SH-SY5Y (cell line): ENCODE data around the gene TAAR8.

Experiments
- GATA2 ChIP-seq: IDR thresholded peaks from 2 replicates; pipeline ENCODE4 v1.6.1; 2011; ENCODE audit warnings: mild to moderate bottlenecking, low read depth, low read length
- GATA3 ChIP-seq: IDR thresholded peaks from 2 replicates; pipeline ENCODE4 v1.6.1; 2011; ENCODE audit warnings: low read depth, mild to moderate bottlenecking, low read length, moderate library complexity

TAAR8 gene

GRCh38 chr6:132587424-132587823 lies 35.0 kb downstream of the TAAR8 start:
- TF ChIP-seq GATA3 (no peak), GATA2 (no peak)

GRCh38 chr6:132589454-132589853 lies 37.0 kb downstream of the TAAR8 start, which contains the start of gene TAAR5:
Gene TAAR5 (minus strand): TSS chr6:132589741. CDS start chr6:132589686, 55 bp downstream.
- no peak for TF ChIP-seq GATA2
- no peak for TF ChIP-seq GATA3

GRCh38 chr6:132590362-132590761 lies 37.9 kb downstream of the TAAR8 start:
- TF ChIP-seq GATA2 (no peak), GATA3 (no peak)

GRCh38 chr6:132592855-132593254 lies 40.4 kb downstream of the TAAR8 start:
- no peak for TF ChIP-seq GATA3
- TF ChIP-seq GATA2, result no peak

- no peak for TF ChIP-seq GATA3
- TF ChIP-seq GATA2, result no peak
These were observed 43.7 kb downstream of the TAAR8 start for GRCh38 chr6:132596201-132596600.

GRCh38 chr6:132598473-132598872 lies 46.0 kb downstream of the TAAR8 start:
- TF ChIP-seq GATA3 (no peak), GATA2 (no peak)
